PC-3 (cell line): ENCODE measurements around the gene HCFC1. TPM values are rescaled to one million over a fixed set of nuclear protein-coding genes. Genes with fewer than 3 reads are reported as not detected.

Source experiments
- ATAC-seq: fragments of 200-7000 bp; cut with Tn5 transposase; 2 replicates; pipeline ENCODE4 v1.9.1; 2020; ENCODE audit warnings: mild to moderate bottlenecking, moderate library complexity
- BruUV-seq: library from RNA; stranded (reverse); fragments of 400-500 nt; replicated peaks from 2 replicates; lab custom pipeline; 2021; lab: Mats Ljungman, UMichigan
- CTCF ChIA-PET: fragments of 300-600 bp; sonication (Branson Sonifier 250); formaldehyde crosslinking; loops from one replicate; lab custom pipeline; 2022; ENCODE audit warnings: antibody characterized with exemption; lab: Charles Lee
- POLR2A ChIA-PET: fragments of 300-600 bp; sonication (Branson Sonifier 250); formaldehyde crosslinking; loops from one replicate; lab custom pipeline; 2022; ENCODE audit warnings: antibody characterized with exemption; ENCODE audit not compliant: unreplicated experiment; lab: Charles Lee
- DNase-seq: peaks from one replicate; pipeline ENCODE4 v3.0.0-alpha.2; 2015
- H2AFZ ChIP-seq: fragments of 300-600 bp; sonication (generic); 2 replicates; pipeline ENCODE4 v1.6.0; 2016; ENCODE audit warnings: antibody characterized with exemption, low read length
- H3F3A ChIP-seq: fragments of 300-600 bp; sonication (generic); one replicate; pipeline ENCODE4 v1.6.0; 2017; ENCODE audit warnings: antibody characterized with exemption, low read length, control low read depth, mild to moderate bottlenecking; ENCODE audit not compliant: unreplicated experiment
- H3K27ac ChIP-seq: fragments of 300-600 bp; sonication (generic); 2 replicates; pipeline ENCODE4 v1.5.1; 2016; ENCODE audit warnings: mild to moderate bottlenecking, low read length
- H3K27me3 ChIP-seq: fragments of 300-600 bp; sonication (generic); 2 replicates; pipeline ENCODE4 v1.6.1; 2016; ENCODE audit warnings: low read length, mixed read lengths
- H3K36me3 ChIP-seq: fragments of 300-600 bp; sonication (generic); 2 replicates; pipeline ENCODE4 v1.6.1; 2016; ENCODE audit warnings: low read depth, mixed run types, low read length, mixed read lengths
- H3K4me1 ChIP-seq: fragments of 300-600 bp; sonication (generic); 2 replicates; pipeline ENCODE4 v1.5.1; 2016; ENCODE audit warnings: low read length; ENCODE audit not compliant: insufficient read depth
- H3K4me2 ChIP-seq: fragments of 300-600 bp; sonication (generic); 2 replicates; pipeline ENCODE4 v1.6.0; 2016; ENCODE audit warnings: low read length
- H3K4me3 ChIP-seq: fragments of 300-600 bp; sonication (generic); 2 replicates; pipeline ENCODE4 v1.5.1; 2016; ENCODE audit warnings: mild to moderate bottlenecking, low read length, mixed read lengths
- H3K79me2 ChIP-seq: fragments of 300-600 bp; sonication (generic); 2 replicates; pipeline ENCODE4 v1.6.1; 2017; ENCODE audit warnings: low read length, mixed read lengths
- H3K9ac ChIP-seq: fragments of 300-600 bp; sonication (generic); 2 replicates; pipeline ENCODE4 v1.6.0; 2016; ENCODE audit warnings: mild to moderate bottlenecking, low read length
- H3K9me2 ChIP-seq: fragments of 300-600 bp; sonication (generic); replicated peaks from 2 replicates; pipeline ENCODE4 v1.6.1; 2016; ENCODE audit warnings: mixed run types, low read length, mixed read lengths
- H3K9me3 ChIP-seq: fragments of 300-600 bp; sonication (generic); 2 replicates; pipeline ENCODE4 v1.6.1; 2016; ENCODE audit warnings: low read length, mixed read lengths
- H4K20me1 ChIP-seq: fragments of 300-600 bp; sonication (generic); 2 replicates; pipeline ENCODE4 v1.6.1; 2016; ENCODE audit warnings: low read length, mixed read lengths
- EZH2 ChIP-seq: fragments of 300-600 bp; sonication (generic); IDR thresholded peaks from one replicate; pipeline ENCODE4 v1.6.1; 2017; ENCODE audit warnings: antibody characterized with exemption, mild to moderate bottlenecking, low read length; ENCODE audit not compliant: unreplicated experiment
- EZH2phosphoT487 ChIP-seq: fragments of 300-600 bp; sonication (generic); IDR thresholded peaks from 2 replicates; pipeline ENCODE4 v1.6.1; 2018; ENCODE audit warnings: mild to moderate bottlenecking, antibody characterized with exemption, low read length, borderline replicate concordance
- intact Hi-C: fragments of 100-400 bp; cut with micrococcal nuclease; formaldehyde crosslinking; loops from 2 replicates; pipeline ENCODE4 v1.9.0; 2023
- total RNA-seq: library from RNA; depleted of rRNA; stranded (reverse); fragments of >200 nt; gene quantifications from 2 replicates; pipeline ENCODE4 v1.2.3, GENCODE V29; 2014
- TF ChIP-seq, protein P1 (sequence below): fragments of 300-600 bp; sonication (generic); conservative IDR thresholded peaks from 2 replicates; pipeline ENCODE4 v1.5.1; 2017; ENCODE audit warnings: antibody characterized with exemption, low read depth, mild to moderate bottlenecking, low read length

Gene HCFC1
- total RNA-seq, 1 experiment from 2014 or later, result 66.9 TPM

DNA sequence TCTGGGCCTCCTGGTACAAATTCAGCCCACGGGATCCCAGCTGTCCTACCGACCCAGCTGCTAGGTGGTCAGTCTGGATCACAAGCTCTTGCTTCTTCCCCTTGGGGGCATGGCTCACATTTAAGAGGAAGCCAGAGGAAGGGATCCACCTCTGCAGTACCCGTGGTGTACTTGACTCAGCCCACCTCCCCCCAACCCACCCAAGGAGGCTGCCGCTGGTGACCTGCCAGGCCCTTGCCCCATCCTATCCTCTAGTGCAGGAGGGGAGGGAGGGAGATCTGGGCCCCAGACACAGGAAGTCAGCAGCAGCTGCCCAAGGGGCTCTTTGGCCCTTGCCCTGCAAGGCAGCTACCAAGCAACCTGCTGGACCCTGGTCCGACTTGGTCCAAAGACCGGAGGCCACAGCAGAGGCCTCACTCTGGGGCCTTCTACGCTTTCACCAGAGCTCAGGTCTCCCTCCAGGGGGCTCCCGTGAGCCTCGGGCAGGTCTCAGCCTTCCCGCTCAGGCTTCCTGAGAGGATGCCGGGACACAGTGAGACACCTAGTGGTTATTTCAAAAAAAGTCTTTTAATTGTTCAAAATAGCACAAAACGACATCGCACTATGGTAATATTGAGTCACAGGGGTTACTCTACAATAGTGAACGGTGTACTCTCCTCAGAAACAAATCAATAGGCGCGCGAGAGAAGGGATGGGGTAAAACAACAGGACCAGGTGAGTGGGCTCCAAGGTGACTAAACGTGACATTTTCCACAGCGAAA is 24.4 kb downstream of the HCFC1 start:
- H3K9ac ChIP-seq, result no peak overlapping the region
- no peaks in the 10 kb centered on the region for H3K9me2 ChIP-seq
- no peaks in the 10 kb centered on the region for H3K27me3 ChIP-seq
- POLR2A ChIA-PET, result no interaction called here
- no peaks in the 10 kb centered on the region for H3K79me2 ChIP-seq
- no peaks in the 10 kb centered on the region for H3K9me3 ChIP-seq
- no TSS peak for BruUV-seq
- TF ChIP-seq, protein P1, sequence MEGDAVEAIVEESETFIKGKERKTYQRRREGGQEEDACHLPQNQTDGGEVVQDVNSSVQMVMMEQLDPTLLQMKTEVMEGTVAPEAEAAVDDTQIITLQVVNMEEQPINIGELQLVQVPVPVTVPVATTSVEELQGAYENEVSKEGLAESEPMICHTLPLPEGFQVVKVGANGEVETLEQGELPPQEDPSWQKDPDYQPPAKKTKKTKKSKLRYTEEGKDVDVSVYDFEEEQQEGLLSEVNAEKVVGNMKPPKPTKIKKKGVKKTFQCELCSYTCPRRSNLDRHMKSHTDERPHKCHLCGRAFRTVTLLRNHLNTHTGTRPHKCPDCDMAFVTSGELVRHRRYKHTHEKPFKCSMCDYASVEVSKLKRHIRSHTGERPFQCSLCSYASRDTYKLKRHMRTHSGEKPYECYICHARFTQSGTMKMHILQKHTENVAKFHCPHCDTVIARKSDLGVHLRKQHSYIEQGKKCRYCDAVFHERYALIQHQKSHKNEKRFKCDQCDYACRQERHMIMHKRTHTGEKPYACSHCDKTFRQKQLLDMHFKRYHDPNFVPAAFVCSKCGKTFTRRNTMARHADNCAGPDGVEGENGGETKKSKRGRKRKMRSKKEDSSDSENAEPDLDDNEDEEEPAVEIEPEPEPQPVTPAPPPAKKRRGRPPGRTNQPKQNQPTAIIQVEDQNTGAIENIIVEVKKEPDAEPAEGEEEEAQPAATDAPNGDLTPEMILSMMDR, result peak; percentile 93
- no peak for TF ChIP-seq EZH2phosphoT487
- TF ChIP-seq EZH2, result no peak
- H3K4me3 ChIP-seq, result no peak overlapping the region
- DNase-seq (peak; percentile 84), ATAC-seq (peak; percentile 88)
- H3K36me3 ChIP-seq, result peaks cover 13% of the 10 kb centered on the region; the same call in 1 of the 2 replicates
- H2AFZ ChIP-seq, result no peak overlapping the region
- CTCF ChIA-PET, result interaction anchor here (0.5 to 1.0 kb wide), 8 partner anchors 19 to 220 kb away, joined by 3 to 16 read pairs (median 5); no protein-coding TSS in a partner anchor
- intact Hi-C loops, result loop anchor here (1.0 to 2.0 kb wide), 3 partner anchors 18 to 183 kb away; partner anchors contain the start of gene PLXNB3
- no peaks in the 10 kb centered on the region for H4K20me1 ChIP-seq
- H3K4me2 ChIP-seq, result no peak overlapping the region
- no peaks in the 10 kb centered on the region for H3K4me1 ChIP-seq
- H3K27ac ChIP-seq, result no peak overlapping the region
- H3F3A ChIP-seq, result no peaks in the 10 kb centered on the region

DNA sequence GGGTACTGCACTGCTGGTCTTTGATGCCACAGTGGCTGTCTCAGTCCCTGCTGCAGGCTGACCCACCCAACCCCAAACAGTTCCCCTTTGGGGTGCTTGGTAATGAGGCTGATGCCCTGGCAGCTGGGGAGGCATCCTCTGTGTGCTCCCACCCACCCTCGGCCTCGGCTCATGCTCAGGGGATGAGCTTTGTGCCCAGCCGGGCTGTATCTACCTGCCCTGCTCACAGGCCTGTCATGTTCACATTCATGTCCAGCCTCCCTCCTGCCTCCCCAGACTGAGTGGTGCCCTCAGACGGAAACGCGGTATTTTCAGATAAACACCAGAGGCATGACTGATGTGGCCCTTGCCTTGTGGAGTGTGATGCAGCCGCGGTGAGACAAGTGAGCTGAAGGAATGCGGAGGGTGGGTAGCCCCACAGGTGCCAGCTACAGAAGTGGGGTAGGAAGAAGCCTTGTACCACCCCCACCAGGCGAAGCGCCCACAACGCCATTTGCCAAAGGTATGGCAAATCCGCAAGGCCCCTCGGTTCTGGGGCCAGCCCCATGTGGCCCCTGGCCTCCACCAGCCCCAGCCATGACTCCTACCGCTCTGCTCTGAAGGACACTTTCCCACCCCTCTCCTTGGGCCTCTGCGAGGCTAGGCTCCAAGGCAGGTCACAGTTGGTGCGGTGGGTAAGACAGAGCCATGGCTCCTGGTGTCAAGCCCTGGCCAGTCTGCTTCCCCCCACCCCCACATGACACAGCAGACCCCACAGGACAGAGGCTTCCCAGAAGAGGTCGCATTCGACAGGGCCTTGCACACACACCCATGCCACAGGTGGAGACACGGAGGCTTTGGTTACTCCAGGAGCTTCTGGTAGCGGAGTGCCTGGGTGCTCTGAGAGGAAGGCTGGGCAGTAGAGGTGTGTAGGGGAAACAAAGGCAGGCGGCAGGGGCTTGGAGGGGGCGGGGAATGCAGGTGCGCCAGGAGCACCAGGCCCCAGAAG is 25.4 kb downstream of the HCFC1 start:
- no peaks in the 10 kb centered on the region for H4K20me1 ChIP-seq
- POLR2A ChIA-PET, result no interaction called here
- H3F3A ChIP-seq, result no peaks in the 10 kb centered on the region
- no peaks in the 10 kb centered on the region for H3K9me3 ChIP-seq
- TF ChIP-seq EZH2phosphoT487, result no peak
- no peak for TF ChIP-seq EZH2
- TF ChIP-seq, protein P1, result no peak
- intact Hi-C loops, result loop anchor here (2.0 kb wide), 1 partner anchor 17 kb away; no protein-coding TSS in a partner anchor
- no TSS peak for BruUV-seq
- CTCF ChIA-PET, result interaction anchor here (0.6 to 1.1 kb wide), 3 partner anchors 11 to 180 kb away, joined by 3 to 6 read pairs (median 3); partner anchors contain the start of gene NAA10
- no peaks in the 10 kb centered on the region for H3K27me3 ChIP-seq
- H2AFZ ChIP-seq, result no peak overlapping the region
- no peak overlapping the region for H3K4me2 ChIP-seq
- ATAC-seq (no peak), DNase-seq (no peak)
- no peak overlapping the region for H3K9ac ChIP-seq
- no peak overlapping the region for H3K27ac ChIP-seq
- peaks cover 9% of the 10 kb centered on the region; the same call in 1 of the 2 replicates for H3K36me3 ChIP-seq
- no peaks in the 10 kb centered on the region for H3K4me1 ChIP-seq
- H3K9me2 ChIP-seq, result no peaks in the 10 kb centered on the region
- no peaks in the 10 kb centered on the region for H3K79me2 ChIP-seq
- no peak overlapping the region for H3K4me3 ChIP-seq
